Measurements from ENCODE around the gene STXBP6. TPM values are rescaled to one million over a fixed set of nuclear protein-coding genes. Genes with fewer than 3 reads are reported as not detected.

The STXBP6 gene
- total and polyA plus RNA-seq, 2 of the 13 experiments (the other 11 are each of a cell fraction or from before 2014, with no cell fraction given): 35.3 to 42.8 TPM

DNA sequence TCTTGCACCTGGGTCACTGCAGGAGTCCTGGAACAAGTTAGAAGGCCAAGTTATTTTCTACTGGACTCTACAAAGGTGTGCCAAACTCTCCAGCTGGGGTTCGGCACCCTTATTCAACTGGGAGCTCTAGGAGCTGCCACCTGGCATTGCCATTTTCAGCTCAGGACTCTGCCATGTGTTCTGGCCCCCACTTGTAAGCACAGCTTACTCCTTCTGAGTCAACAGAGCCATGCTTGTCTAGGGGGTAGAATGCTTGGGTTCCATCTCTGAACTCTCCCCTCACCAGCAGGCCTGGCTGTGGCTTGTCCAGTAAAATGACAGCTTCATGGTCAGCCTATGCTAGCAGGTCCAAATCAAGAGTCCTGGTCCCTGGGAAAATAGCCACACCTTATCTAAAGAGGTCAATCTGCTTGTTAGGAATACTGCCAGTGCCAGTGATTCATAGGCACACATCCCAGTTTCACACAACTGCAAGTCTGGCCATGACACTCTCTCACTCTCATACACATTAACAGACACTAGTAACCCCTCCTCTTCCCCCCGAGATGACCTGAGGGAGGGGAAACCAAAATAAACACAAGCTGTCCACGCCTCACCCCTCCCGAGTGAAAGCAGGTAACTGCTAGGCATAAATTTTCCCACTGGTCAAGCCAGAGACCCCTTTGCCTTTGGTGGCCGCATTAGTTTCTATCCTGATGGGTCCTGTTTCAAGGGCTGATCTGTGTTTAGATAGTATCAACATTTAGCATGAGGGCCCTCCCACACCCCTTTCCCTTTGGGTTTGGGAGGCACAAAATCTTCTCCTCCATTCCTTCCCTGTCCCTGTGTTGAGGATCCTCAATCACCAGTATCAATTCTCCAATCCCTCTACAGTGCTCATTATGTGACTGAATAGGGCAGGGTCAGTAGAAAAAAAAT lies 233.7 kb downstream of the STXBP6 start (continued):
- no peak for TF ChIP-seq ZNF781 (CRISPR knock-in tag; IDR thresholded peaks at IDR 0.05; ENCODE audit: borderline replicate concordance, not compliant biosample characterization)
- TF ChIP-seq, protein P1, sequence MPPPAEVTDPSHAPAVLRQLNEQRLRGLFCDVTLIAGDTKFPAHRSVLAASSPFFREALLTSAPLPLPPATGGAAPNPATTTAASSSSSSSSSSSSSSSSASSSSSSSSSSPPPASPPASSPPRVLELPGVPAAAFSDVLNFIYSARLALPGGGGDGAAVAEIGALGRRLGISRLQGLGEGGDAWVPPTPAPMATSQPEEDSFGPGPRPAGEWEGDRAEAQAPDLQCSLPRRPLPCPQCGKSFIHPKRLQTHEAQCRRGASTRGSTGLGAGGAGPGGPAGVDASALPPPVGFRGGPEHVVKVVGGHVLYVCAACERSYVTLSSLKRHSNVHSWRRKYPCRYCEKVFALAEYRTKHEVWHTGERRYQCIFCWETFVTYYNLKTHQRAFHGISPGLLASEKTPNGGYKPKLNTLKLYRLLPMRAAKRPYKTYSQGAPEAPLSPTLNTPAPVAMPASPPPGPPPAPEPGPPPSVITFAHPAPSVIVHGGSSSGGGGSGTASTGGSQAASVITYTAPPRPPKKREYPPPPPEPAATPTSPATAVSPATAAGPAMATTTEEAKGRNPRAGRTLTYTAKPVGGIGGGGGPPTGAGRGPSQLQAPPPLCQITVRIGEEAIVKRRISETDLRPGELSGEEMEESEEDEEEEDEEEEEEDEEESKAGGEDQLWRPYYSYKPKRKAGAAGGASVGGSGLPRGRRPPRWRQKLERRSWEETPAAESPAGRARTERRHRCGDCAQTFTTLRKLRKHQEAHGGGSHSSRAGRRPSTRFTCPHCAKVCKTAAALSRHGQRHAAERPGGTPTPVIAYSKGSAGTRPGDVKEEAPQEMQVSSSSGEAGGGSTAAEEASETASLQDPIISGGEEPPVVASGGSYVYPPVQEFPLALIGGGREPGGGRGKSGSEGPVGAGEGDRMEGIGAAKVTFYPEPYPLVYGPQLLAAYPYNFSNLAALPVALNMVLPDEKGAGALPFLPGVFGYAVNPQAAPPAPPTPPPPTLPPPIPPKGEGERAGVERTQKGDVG (CRISPR knock-in tag; IDR thresholded peaks at IDR 0.05; ENCODE audit: borderline replicate concordance): peak; percentile 39; the same call in 1 of the 2 replicates
- TF ChIP-seq KDM6A (CRISPR knock-in tag; IDR thresholded peaks at IDR 0.05; ENCODE audit: low read depth): peak; percentile 80
- peak; percentile 96 for TF ChIP-seq RXRB (CRISPR knock-in tag; IDR thresholded peaks at IDR 0.05; ENCODE audit: borderline replicate concordance)
- peak; percentile 93; the same call in 1 of the 2 replicates for TF ChIP-seq NFKBIZ (CRISPR knock-in tag; IDR thresholded peaks at IDR 0.05)
- no peak for TF ChIP-seq ZFAT (CRISPR knock-in tag; conservative IDR thresholded peaks at IDR 0.05)
- no peak for TF ChIP-seq EEA1 (CRISPR knock-in tag; IDR thresholded peaks at IDR 0.05; ENCODE audit: borderline replicate concordance)
- no peak for TF ChIP-seq TAF15 (IDR thresholded peaks at IDR 0.05; ENCODE audit: low read depth, low read length, poor library complexity, severe bottlenecking)
- TF ChIP-seq BRCA1 (CRISPR knock-in tag; IDR thresholded peaks at IDR 0.05): peak; percentile 93
- TF ChIP-seq PHF20 (CRISPR knock-in tag; IDR thresholded peaks at IDR 0.05): peak; percentile 48; the same call in 1 of the 2 replicates
- 0 out of 2 replicates have a peak, but pooled peaks have one; percentile 44 for TF ChIP-seq SNAPC2 (CRISPR knock-in tag; IDR thresholded peaks at IDR 0.05)
- TF ChIP-seq EP300 (IDR thresholded peaks at IDR 0.05; ENCODE audit: low read depth in 2 of 2, low read length in 2 of 2): peak; percentile 73 to 84; a peak in 3 of 4 replicates
- TF ChIP-seq EP300 (CRISPR knock-in tag; IDR thresholded peaks at IDR 0.05; ENCODE audit: borderline replicate concordance): no peak; the same call in none of the 2 replicates
- no peak for TF ChIP-seq ZNF136 (CRISPR knock-in tag; IDR thresholded peaks at IDR 0.05; ENCODE audit: low read depth)
- TF ChIP-seq, protein P2, sequence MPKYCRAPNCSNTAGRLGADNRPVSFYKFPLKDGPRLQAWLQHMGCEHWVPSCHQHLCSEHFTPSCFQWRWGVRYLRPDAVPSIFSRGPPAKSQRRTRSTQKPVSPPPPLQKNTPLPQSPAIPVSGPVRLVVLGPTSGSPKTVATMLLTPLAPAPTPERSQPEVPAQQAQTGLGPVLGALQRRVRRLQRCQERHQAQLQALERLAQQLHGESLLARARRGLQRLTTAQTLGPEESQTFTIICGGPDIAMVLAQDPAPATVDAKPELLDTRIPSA (CRISPR knock-in tag; IDR thresholded peaks at IDR 0.05; ENCODE audit: borderline replicate concordance): no peak
- no peak for TF ChIP-seq SRF (IDR thresholded peaks at IDR 0.05; ENCODE audit: low read depth, low read length)
- no peak for TF ChIP-seq TMF1 (CRISPR knock-in tag; IDR thresholded peaks at IDR 0.05; ENCODE audit: low read depth)
- TF ChIP-seq, protein P3, sequence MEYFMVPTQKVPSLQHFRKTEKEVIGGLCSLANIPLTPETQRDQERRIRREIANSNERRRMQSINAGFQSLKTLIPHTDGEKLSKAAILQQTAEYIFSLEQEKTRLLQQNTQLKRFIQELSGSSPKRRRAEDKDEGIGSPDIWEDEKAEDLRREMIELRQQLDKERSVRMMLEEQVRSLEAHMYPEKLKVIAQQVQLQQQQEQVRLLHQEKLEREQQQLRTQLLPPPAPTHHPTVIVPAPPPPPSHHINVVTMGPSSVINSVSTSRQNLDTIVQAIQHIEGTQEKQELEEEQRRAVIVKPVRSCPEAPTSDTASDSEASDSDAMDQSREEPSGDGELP (IDR thresholded peaks at IDR 0.05; ENCODE audit: borderline replicate concordance, low read depth): peak; percentile 27; the same call in 1 of the 2 replicates
- TF ChIP-seq, protein P4, sequence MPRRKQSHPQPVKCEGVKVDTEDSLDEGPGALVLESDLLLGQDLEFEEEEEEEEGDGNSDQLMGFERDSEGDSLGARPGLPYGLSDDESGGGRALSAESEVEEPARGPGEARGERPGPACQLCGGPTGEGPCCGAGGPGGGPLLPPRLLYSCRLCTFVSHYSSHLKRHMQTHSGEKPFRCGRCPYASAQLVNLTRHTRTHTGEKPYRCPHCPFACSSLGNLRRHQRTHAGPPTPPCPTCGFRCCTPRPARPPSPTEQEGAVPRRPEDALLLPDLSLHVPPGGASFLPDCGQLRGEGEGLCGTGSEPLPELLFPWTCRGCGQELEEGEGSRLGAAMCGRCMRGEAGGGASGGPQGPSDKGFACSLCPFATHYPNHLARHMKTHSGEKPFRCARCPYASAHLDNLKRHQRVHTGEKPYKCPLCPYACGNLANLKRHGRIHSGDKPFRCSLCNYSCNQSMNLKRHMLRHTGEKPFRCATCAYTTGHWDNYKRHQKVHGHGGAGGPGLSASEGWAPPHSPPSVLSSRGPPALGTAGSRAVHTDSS (CRISPR knock-in tag; conservative IDR thresholded peaks at IDR 0.05): 0 out of 2 replicates have a peak, but pooled peaks have one; percentile 21
- TF ChIP-seq ZNF225 (CRISPR knock-in tag; IDR thresholded peaks at IDR 0.05): no peak; the same call in 1 of the 2 replicates

All from HepG2 (cell line).